ENCODE results near the gene GPR142. TPM values are rescaled to one million over a fixed set of nuclear protein-coding genes. Genes with fewer than 3 reads are reported as not detected.

Gene GPR142
- total RNA-seq, 1 experiment from 2014 or later, result not detected

DNA sequence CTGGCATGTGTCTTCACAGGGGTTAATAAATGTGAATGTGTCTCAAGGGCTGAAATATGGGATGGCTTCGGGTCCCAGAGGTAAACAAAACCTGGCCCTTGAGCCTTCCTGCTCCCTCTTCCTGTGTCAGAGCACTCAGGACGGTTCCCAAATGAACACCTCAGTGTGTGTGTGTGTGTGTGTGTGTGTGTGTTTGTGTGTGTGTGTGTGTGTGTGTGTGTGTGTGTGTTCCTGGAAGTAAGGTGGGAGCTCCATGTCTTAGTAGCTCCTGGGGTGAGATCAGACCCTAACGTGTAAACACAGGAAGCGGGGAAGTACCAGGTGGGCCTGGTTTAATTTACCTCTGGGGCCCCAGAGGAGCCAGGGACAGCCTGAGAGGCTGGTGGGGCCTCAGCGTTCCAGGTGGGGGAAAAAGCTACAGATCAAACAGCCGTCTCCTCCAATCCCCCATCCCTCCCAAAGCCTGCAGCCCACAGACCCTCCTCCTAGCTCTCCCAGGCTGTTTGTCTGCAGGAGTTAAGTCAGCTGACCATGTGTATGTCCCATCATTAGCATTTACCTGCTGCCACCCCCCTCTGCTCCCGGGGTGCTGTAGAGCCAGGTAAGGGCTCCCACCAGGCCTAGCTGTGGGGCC, 35.2 kb upstream of the GPR142 start:
- BruUV-seq (replicated peaks), result no TSS peak
- Histone ChIP-seq H3K9ac (ENCODE audit: low read length) (no peak overlapping the region), H3K79me2 (ENCODE audit: low read length) (no peaks in the 10 kb centered on the region), H3K27me3 (ENCODE audit: low read length) (peaks cover 16% of the 10 kb centered on the region; the same call in 1 of the 2 replicates), H3K4me1 (ENCODE audit: insufficient read depth, low read length) (no peaks in the 10 kb centered on the region), H3K9me2 (replicated peaks; ENCODE audit: low read length) (no peaks in the 10 kb centered on the region), H4K20me1 (ENCODE audit: low read length) (no peaks in the 10 kb centered on the region), H2AFZ (ENCODE audit: low read length) (no peak overlapping the region), H3K4me2 (ENCODE audit: low read length) (no peak overlapping the region), H3K27ac (ENCODE audit: low read length) (no peak overlapping the region), H3K4me3 (ENCODE audit: low read length) (no peak overlapping the region), H3F3A (ENCODE audit: low read length, unreplicated experiment) (no peaks in the 10 kb centered on the region), H3K9me3 (ENCODE audit: low read length) (0 out of 2 replicates have a peak, but pooled peaks cover 4% of the 10 kb centered on the region), H3K36me3 (ENCODE audit: low read depth, low read length) (no peaks in the 10 kb centered on the region)
- ChIA-PET POLR2A (ENCODE audit: unreplicated experiment) (no interaction called here), CTCF (no interaction called here)
- intact Hi-C loops (cut with micrococcal nuclease), result no loop called here
- DNase-seq (no peak), ATAC-seq (no peak)
- no peak for TF ChIP-seq EZH2 (IDR thresholded peaks at IDR 0.05; ENCODE audit: low read length, unreplicated experiment)
- TF ChIP-seq, protein P1, sequence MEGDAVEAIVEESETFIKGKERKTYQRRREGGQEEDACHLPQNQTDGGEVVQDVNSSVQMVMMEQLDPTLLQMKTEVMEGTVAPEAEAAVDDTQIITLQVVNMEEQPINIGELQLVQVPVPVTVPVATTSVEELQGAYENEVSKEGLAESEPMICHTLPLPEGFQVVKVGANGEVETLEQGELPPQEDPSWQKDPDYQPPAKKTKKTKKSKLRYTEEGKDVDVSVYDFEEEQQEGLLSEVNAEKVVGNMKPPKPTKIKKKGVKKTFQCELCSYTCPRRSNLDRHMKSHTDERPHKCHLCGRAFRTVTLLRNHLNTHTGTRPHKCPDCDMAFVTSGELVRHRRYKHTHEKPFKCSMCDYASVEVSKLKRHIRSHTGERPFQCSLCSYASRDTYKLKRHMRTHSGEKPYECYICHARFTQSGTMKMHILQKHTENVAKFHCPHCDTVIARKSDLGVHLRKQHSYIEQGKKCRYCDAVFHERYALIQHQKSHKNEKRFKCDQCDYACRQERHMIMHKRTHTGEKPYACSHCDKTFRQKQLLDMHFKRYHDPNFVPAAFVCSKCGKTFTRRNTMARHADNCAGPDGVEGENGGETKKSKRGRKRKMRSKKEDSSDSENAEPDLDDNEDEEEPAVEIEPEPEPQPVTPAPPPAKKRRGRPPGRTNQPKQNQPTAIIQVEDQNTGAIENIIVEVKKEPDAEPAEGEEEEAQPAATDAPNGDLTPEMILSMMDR (conservative IDR thresholded peaks at IDR 0.05; ENCODE audit: low read depth, low read length), result no peak
- no peak for TF ChIP-seq EZH2phosphoT487 (IDR thresholded peaks at IDR 0.05; ENCODE audit: borderline replicate concordance, low read length)

DNA sequence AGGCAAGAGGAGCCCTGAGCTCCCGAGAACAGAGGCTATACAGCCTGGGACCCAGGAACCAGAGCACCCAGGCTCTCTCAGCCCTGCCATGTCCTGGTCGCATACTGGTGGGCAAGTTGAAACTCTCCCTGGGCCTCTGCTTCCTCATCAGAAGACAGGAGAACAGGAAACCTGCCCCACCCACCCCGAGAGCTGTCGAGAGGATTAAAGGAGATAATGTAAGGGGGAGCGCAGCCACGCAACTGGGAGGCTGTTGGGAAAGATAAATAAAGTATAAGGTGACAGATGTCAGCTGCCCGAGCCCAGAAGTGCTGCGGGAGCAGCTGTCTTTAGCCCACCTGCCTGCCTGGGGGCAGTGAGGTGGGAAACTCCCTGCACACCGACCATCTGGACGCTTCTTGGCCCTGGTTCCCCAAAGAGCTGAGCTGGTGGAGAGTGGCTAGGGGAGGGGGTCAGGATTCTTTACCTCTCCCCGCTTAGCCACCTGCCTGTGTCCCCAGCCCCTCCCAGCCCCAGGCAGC, 34.5 kb upstream of the GPR142 start:
- TF ChIP-seq EZH2 (IDR thresholded peaks at IDR 0.05; ENCODE audit: low read length, unreplicated experiment), result no peak
- no peak for TF ChIP-seq EZH2phosphoT487 (IDR thresholded peaks at IDR 0.05; ENCODE audit: borderline replicate concordance, low read length)
- TF ChIP-seq, protein P1 (conservative IDR thresholded peaks at IDR 0.05; ENCODE audit: low read depth, low read length), result no peak
- Histone ChIP-seq H3K27ac (ENCODE audit: low read length) (no peak overlapping the region), H3K4me3 (ENCODE audit: low read length) (no peak overlapping the region), H4K20me1 (ENCODE audit: low read length) (no peaks in the 10 kb centered on the region), H3K27me3 (ENCODE audit: low read length) (peaks cover 22% of the 10 kb centered on the region), H3F3A (ENCODE audit: low read length, unreplicated experiment) (no peaks in the 10 kb centered on the region), H3K4me1 (ENCODE audit: insufficient read depth, low read length) (no peaks in the 10 kb centered on the region), H3K9me2 (replicated peaks; ENCODE audit: low read length) (no peaks in the 10 kb centered on the region), H3K36me3 (ENCODE audit: low read depth, low read length) (no peaks in the 10 kb centered on the region), H3K4me2 (ENCODE audit: low read length) (no peak overlapping the region), H3K9ac (ENCODE audit: low read length) (no peak overlapping the region), H3K79me2 (ENCODE audit: low read length) (no peaks in the 10 kb centered on the region), H2AFZ (ENCODE audit: low read length) (no peak overlapping the region), H3K9me3 (ENCODE audit: low read length) (0 out of 2 replicates have a peak, but pooled peaks cover 4% of the 10 kb centered on the region)
- intact Hi-C loops (cut with micrococcal nuclease), result no loop called here
- ChIA-PET POLR2A (ENCODE audit: unreplicated experiment) (no interaction called here), CTCF (interaction anchor here (0.6 kb wide), 1 partner anchor 35 kb away, joined by 4 read pairs; no protein-coding TSS in a partner anchor)
- BruUV-seq (replicated peaks), result no TSS peak
- ATAC-seq (no peak), DNase-seq (no peak)

DNA sequence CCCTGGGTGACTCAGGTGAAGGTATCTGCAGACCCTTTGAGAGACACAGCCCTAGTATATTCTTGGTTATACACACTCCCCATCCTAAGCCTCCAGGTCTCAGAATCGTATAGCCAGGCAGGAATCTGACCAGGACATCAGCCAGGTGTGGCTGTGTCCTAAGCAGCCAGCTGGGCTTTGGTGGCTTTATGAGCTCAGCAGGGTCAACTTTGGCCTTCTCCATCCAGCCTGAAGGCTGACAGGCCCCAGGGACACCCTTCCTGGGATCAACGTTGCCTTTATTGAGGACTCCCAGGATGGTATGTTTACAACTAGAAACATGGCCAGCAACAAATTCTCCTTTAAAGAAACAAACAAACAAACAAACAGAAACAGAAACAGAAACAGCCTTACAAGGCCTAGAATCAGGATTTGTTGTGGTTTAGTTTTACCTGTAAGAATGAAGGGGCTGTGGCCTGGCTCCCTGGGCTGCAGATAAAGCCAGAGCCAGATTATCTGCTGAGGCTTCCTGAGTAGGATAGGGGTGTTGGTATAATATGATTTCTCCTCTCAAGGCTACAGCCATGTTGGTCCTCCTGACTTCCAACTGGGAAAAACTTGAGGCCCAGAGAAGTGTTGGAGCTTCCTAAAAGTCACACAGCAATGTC, 32.8 kb upstream of the GPR142 start:
- H3K4me2 ChIP-seq (ENCODE audit: low read length), result no peak overlapping the region
- H3K9me3 ChIP-seq (ENCODE audit: low read length), result 0 out of 2 replicates have a peak, but pooled peaks cover 4% of the 10 kb centered on the region
- no peaks in the 10 kb centered on the region for H3K79me2 ChIP-seq (ENCODE audit: low read length)
- BruUV-seq (replicated peaks), result no TSS peak
- no peaks in the 10 kb centered on the region for H3K36me3 ChIP-seq (ENCODE audit: low read depth, low read length)
- H3K27ac ChIP-seq (ENCODE audit: low read length), result no peak overlapping the region
- H3K9ac ChIP-seq (ENCODE audit: low read length), result no peak overlapping the region
- H2AFZ ChIP-seq (ENCODE audit: low read length), result no peak overlapping the region
- no peaks in the 10 kb centered on the region for H4K20me1 ChIP-seq (ENCODE audit: low read length)
- ChIA-PET POLR2A (ENCODE audit: unreplicated experiment) (no interaction called here), CTCF (no interaction called here)
- no peak for DNase-seq
- peaks cover 39% of the 10 kb centered on the region for H3K27me3 ChIP-seq (ENCODE audit: low read length)
- H3K4me1 ChIP-seq (ENCODE audit: insufficient read depth, low read length), result no peaks in the 10 kb centered on the region
- ATAC-seq, result no peak
- no peaks in the 10 kb centered on the region for H3F3A ChIP-seq (ENCODE audit: low read length, unreplicated experiment)
- TF ChIP-seq EZH2phosphoT487 (IDR thresholded peaks at IDR 0.05; ENCODE audit: borderline replicate concordance, low read length) (no peak), EZH2 (IDR thresholded peaks at IDR 0.05; ENCODE audit: low read length, unreplicated experiment) (no peak)
- TF ChIP-seq, protein P1 (conservative IDR thresholded peaks at IDR 0.05; ENCODE audit: low read depth, low read length), result no peak
- intact Hi-C loops (cut with micrococcal nuclease), result no loop called here
- no peaks in the 10 kb centered on the region for H3K9me2 ChIP-seq (replicated peaks; ENCODE audit: low read length)
- H3K4me3 ChIP-seq (ENCODE audit: low read length), result no peak overlapping the region

Measured in PC-3 (cell line).